Stimulated activated CD4-positive, alpha-beta T cell treated with anti-CD3 and anti-CD28 coated beads, Interleukin-4, amount 100 ng/mL, for 48 hours (primary cell): ENCODE measurements around the gene HSPBP1.

Experiments
- DNase-seq, 2 donors: peaks; one replicate each; pipeline ENCODE4 v3.0.0-alpha.2; 2020; ENCODE audit warnings: low read depth in 2 of 2

The HSPBP1 gene

GRCh38 chr19:55275851-55276719 lies 3.8 kb downstream of the HSPBP1 start:
- no peak for DNase-seq

GRCh38 chr19:55273978-55274707 lies 5.8 kb downstream of the HSPBP1 start:
- no peak for DNase-seq

- no peak for DNase-seq
Measured at GRCh38 chr19:55272142-55272541, 7.8 kb downstream of the HSPBP1 start.

- DNase-seq, result no peak
Measured at GRCh38 chr19:55270172-55270942, 9.6 kb downstream of the HSPBP1 start.

- no peak for DNase-seq
Measured at GRCh38 chr19:55269299-55269698, 10.6 kb downstream of the HSPBP1 start.

- no peak for DNase-seq
Measured at GRCh38 chr19:55266840-55267239, 13.1 kb downstream of the HSPBP1 start.

GRCh38 chr19:55266404-55266803 lies 13.5 kb downstream of the HSPBP1 start:
- DNase-seq, result no peak

- DNase-seq, result no peak
Measured at GRCh38 chr19:55265723-55266386, 14.1 kb downstream of the HSPBP1 start.

- DNase-seq, result no peak
Measured at GRCh38 chr19:55265173-55265572, 14.7 kb downstream of the HSPBP1 start.

GRCh38 chr19:55264531-55264930 lies 15.4 kb downstream of the HSPBP1 start:
- DNase-seq, result no peak

- no peak for DNase-seq
Measured at GRCh38 chr19:55262359-55262758, 17.6 kb downstream of the HSPBP1 start.

GRCh38 chr19:55261671-55262126 lies 18.2 kb downstream of the HSPBP1 start:
- no peak for DNase-seq

GRCh38 chr19:55259540-55260210 lies 20.2 kb downstream of the HSPBP1 start:
- no peak for DNase-seq

GRCh38 chr19:55258828-55259539 lies 20.9 kb downstream of the HSPBP1 start, which contains the start of gene PPP6R1:
Gene PPP6R1, minus strand, starts transcription at chr19:55259017. Its CDS starts 11,914 bp downstream, at chr19:55247103.
- peak; percentile 91 to 94 for DNase-seq

- peak in 1 of 2 donors; percentile 27 for DNase-seq
Measured at GRCh38 chr19:55258476-55258827, 21.5 kb downstream of the HSPBP1 start.

- no peak for DNase-seq
Measured at GRCh38 chr19:55257461-55258420, 22.2 kb downstream of the HSPBP1 start.

- DNase-seq, result no peak
Measured at GRCh38 chr19:55256562-55257460, 23.1 kb downstream of the HSPBP1 start.
